Psoas muscle (tissue), 8 donors: ENCODE measurements around the gene PSAT1. TPM values are rescaled to one million over a fixed set of nuclear protein-coding genes. Genes with fewer than 3 reads are reported as not detected.
"Not testable (repeated sequence)": the region's sequence is repeated elsewhere in the genome, so short reads cannot be mapped to it uniquely, and the experiment has no call there.

Source experiments
- ATAC-seq, 4 donors: fragments of 200-7000 bp; cut with Tn5 transposase; one replicate each; pipeline ENCODE4 v1.9.1; 2020; ENCODE audit warnings: moderate library complexity in 3 of 4, mild to moderate bottlenecking in 2 of 4
- DNase-seq, 2 donors: peaks; one replicate each; pipeline ENCODE4 v3.0.0-alpha.2; 2020
- H3K27ac ChIP-seq: fragments of 200-600 bp; one replicate; pipeline ENCODE4 v1.8.0; 2022
- H3K27me3 ChIP-seq, 3 donors: fragments of 200-600 bp in 1 of 3; one replicate each; pipeline versions ENCODE4 v1.6.1 to v1.8.0; 2013 to 2022; ENCODE audit warnings: low read length in 2 of 3, mild to moderate bottlenecking in 2 of 3, moderate library complexity in 1 of 3; ENCODE audit not compliant: insufficient read depth in 3 of 3
- H3K36me3 ChIP-seq, 2 donors: fragments of 200-600 bp in 1 of 2; one replicate each; pipeline versions ENCODE4 v1.6.1 to v1.8.0; 2013 to 2022; ENCODE audit warnings: low read depth in 1 of 2, mild to moderate bottlenecking in 1 of 2, moderate library complexity in 1 of 2; ENCODE audit not compliant: insufficient read depth in 1 of 2
- H3K4me1 ChIP-seq: fragments of 200-600 bp; one replicate; pipeline ENCODE4 v1.8.0; 2022
- H3K4me3 ChIP-seq: fragments of 200-600 bp; one replicate; pipeline ENCODE4 v1.8.0; 2022; ENCODE audit warnings: mild to moderate bottlenecking
- H3K9me3 ChIP-seq: fragments of 200-600 bp; one replicate; pipeline ENCODE4 v1.8.0; 2022
- CTCF ChIP-seq: fragments of 200-600 bp; IDR thresholded peaks from one replicate; pipeline ENCODE4 v1.8.0; 2022; ENCODE audit warnings: antibody characterized with exemption
- WGBS, 3 donors: extraction: QIAGEN DNeasy Blood & Tissue Kit; methylation state at CpG; one replicate each; pipeline versions ENCODE4 v1.1.6 to v1.1.7; 2013; 5-methylcytosine and 5-hydroxymethylcytosine counted together
- intact Hi-C, 2 donors: fragments of 100-400 bp; cut with DNase I; formaldehyde crosslinking; loops; one replicate each; pipeline versions ENCODE4 v1.11.0 to v1.14.2; 2022
- polyA plus RNA-seq, 3 donors: library from polyadenylated mRNA; stranded (reverse); fragments of 200-250 nt; gene quantifications; one replicate each; pipeline ENCODE4 v1.2.3, GENCODE V29; 2013
- total RNA-seq, 4 donors: library from RNA; stranded (reverse); fragmentation: NEBNext Ultra II Directional in 2 of 4; extraction: Animal tissue kit (Norgen Biotek cat#: 25700) in 2 of 4; gene quantifications; one replicate each; pipeline versions ENCODE4 v1.2.1 to v1.2.4, GENCODE V29; 2021 to 2023
- donor health status: healthy with polysubstance abuse.
- donor health status: DM: no; HTN: no; CAD: no; lungs with moderate emphysema.
- donor health status: Bipolar disorder and iron deficiency.
- donor health status: healthy.
- donor health status: DM: yes; HTN: yes; CAD: no.
- donor health status: DM: no; HTN: no; CAD: no.
- donor health status: DM: no; HTN: no; CAD: no.
- donor health status: DM: yes; HTN: yes; CAD: no.

PSAT1 gene
- total and polyA plus RNA-seq, 7 donors, result 0.15 to 2.0 (median 0.53) TPM

DNA sequence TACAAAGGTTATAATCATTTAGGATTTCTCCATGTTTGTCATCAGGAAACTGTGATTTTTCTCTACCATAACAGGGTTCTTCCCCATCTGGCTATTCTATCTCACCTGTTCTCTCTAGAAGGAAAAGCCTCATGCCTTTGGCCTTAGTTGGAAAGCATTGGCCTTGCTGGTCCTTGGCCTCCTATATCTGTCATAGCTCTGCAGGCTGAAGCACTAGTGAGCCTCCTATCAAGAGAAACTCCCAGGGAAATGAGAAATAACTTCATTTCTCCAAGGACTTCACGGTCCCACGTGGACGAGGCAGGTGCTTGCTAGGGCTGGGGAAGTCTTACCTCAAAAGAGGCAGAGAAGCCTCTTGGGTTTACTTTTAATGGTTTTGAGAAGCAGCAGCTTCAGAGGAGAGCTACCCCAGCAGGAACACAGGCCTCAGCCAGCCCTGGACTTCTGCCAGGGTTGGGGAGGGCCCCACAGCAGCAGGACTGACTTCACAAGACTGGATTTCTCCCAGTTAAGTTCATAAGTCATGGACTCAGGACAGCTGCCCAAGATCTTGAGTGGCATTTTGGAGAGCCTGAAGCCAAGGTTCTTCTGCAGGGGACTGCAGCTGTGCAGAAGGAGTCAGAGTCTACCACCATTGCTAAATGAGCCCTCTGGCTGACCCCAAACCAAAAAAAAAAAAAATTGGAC, 15.8 kb upstream of the PSAT1 start:
- ATAC-seq (peak; percentile 78 to 89 (median 84)), DNase-seq (peak; percentile 70 to 85)
- H3K9me3 ChIP-seq, result no peaks in the 10 kb centered on the region
- H3K27me3 ChIP-seq, result no peaks in the 10 kb centered on the region
- H3K4me1 ChIP-seq, result peaks cover 7% of the 10 kb centered on the region
- TF ChIP-seq CTCF, result no peak
- no peaks in the 10 kb centered on the region for H3K36me3 ChIP-seq
- H3K27ac ChIP-seq, result no peak overlapping the region
- 30 to 37% (median 32%) methylated on average over 3 of the region's 3 CpGs for WGBS, 3 donors
- intact Hi-C loops, result no loop called here
- H3K4me3 ChIP-seq, result no peak overlapping the region

- H3K27me3 ChIP-seq, H3K4me3 ChIP-seq, H3K9me3 ChIP-seq, DNase-seq, H3K36me3 ChIP-seq, H3K4me1 ChIP-seq, H3K27ac ChIP-seq, intact Hi-C loops, ATAC-seq: not testable (repeated sequence)
- WGBS, 3 donors, result 90 to 91% (median 91%) methylated on average over 4 of the region's 4 CpGs
Observed at GRCh38 chr9:78284181-78284580, 12.7 kb upstream of the PSAT1 start.

DNA sequence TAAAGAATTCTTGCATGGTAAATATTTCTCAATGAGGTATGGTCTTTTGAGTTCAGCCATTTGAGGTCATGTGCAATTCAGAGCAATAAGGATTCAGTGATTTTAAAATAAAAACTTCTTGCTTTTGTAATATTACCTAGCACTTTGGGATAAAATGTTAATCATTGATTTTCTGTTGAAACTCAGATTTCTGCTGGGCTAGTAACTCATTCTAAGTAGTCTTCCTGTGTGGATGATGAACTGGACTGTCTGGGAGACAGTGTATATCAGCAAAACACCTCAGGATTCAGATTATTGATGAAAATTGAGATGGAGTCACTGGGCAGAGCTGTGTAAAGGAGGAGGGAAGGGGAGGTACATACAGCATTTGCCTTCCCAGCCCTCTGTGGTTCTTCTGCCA, 10.8 kb upstream of the PSAT1 start:
- no peaks in the 10 kb centered on the region for H3K9me3 ChIP-seq
- H3K4me1 ChIP-seq, result peaks cover 3% of the 10 kb centered on the region
- ATAC-seq, result no peak
- no peak overlapping the region for H3K4me3 ChIP-seq
- no peak overlapping the region for H3K27ac ChIP-seq
- DNase-seq, result no peak
- no peak for TF ChIP-seq CTCF
- H3K36me3 ChIP-seq, result no peaks in the 10 kb centered on the region
- peaks cover 0 to 3% (median 2%) of the 10 kb centered on the region in 3 donors for H3K27me3 ChIP-seq
- intact Hi-C loops, result no loop called here

DNA sequence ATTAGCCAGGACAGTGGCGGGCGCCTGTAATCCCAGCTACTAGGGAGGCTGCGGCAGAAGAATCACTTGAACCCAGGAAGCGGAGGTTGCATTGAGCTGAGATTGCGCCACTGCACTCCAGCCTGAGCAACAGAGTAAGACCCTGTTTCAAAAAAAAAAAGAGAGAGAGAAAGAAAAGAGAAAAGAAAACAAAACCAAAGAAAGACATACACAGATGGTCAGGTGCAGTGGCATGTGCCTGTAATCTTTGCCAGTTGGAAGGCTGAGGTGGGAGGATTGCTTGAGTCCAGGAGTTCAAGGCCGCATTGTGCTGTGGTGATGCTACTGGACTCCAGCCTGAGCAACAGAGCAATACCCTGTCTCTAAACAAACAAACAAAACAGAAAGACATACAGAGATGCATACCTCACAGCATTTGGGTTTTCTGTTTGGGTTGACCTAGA, 10.0 kb upstream of the PSAT1 start:
- no peak for ATAC-seq
- Histone ChIP-seq H3K4me1 (no peaks in the 10 kb centered on the region), H3K4me3 (no peak overlapping the region), H3K36me3 (no peaks in the 10 kb centered on the region), H3K27ac (no peak overlapping the region), H3K27me3 (peaks cover 0 to 3% (median 2%) of the 10 kb centered on the region in 3 donors), H3K9me3 (no peaks in the 10 kb centered on the region)
- DNase-seq, result no peak
- TF ChIP-seq CTCF, result no peak
- WGBS, 3 donors, result 97 to 99% (median 98%) methylated on average over 5 to 6 of the region's 6 CpGs
- intact Hi-C loops, result no loop called here

DNA sequence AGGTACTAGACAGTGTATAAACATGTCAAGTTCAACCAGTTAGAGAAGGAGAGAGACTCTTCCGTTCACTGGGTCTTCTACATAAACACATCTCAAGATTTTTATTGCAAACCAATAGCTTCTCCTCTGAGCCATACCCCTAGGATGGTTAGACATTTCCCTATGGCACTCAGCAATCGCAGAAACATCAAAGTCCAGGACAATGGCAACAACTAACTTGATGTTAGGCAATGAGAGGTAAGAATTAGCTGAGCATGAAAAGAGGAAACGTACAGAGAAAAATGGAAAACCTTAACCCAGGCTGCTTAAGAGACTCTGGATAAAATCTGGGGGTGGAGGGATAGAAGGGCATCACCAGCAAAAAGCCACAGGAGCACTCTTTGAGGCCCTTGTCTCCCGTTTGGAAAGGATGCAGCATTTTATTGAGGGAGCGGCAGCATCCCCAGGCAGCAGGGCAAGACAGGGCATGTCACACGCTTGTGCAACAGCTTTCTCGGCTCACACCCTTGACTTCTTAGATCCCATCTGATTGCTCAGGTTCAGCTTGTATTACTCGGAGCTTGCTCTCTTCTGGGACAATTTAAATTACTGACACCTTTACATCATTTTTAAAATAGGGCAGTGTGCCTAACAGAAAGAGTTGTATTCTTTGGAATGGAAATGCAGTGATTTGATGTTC, 8.6 kb upstream of the PSAT1 start:
- intact Hi-C loops, result no loop called here

More for the DNA sequence above, 8.6 kb upstream of the PSAT1 start:
- no peak for ATAC-seq
- no peaks in the 10 kb centered on the region for H3K36me3 ChIP-seq
- TF ChIP-seq CTCF, result no peak
- DNase-seq, result no peak
- 87 to 89% (median 88%) methylated on average over 8 of the region's 8 CpGs for WGBS, 3 donors
- H3K9me3 ChIP-seq, result no peaks in the 10 kb centered on the region
- H3K4me3 ChIP-seq, result no peak overlapping the region
- peaks cover 2 to 7% (median 3%) of the 10 kb centered on the region in 3 donors for H3K27me3 ChIP-seq
- no peak overlapping the region for H3K27ac ChIP-seq
- H3K4me1 ChIP-seq, result no peaks in the 10 kb centered on the region
